ENCODE results near the gene DOCK8. TPM values are rescaled to one million over a fixed set of nuclear protein-coding genes. Genes with fewer than 3 reads are reported as not detected.

Gene DOCK8
- total RNA-seq, 1 donor from 2014 or later, result 0.54 TPM

DNA sequence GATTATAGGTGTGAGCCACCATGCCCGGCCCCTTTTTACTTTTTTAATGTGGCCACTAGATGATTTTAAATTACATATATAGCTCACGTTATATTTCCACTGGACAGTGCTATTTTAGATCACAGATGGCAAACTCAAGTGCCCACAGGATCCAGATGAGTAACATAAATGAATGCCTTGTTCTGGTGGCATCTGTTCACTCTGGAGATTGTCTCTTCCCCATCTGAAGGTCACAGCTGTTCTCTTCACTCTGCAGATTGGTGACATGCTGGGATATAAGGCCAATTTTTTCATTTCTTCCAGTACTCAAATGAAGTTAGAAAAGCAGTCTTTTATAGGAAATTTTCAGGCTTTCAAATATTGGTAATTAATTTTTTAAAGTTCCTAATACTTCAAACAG is 160.1 kb downstream of the DOCK8 start:
- DNase-seq (ENCODE audit: low spot score), result no peak
- no peak overlapping the region for H3K27ac Mint-ChIP-seq
- Histone ChIP-seq H3K9me3 (ENCODE audit: low read depth) (no peaks in the 10 kb centered on the region), H3K4me3 (no peak overlapping the region), H3K4me2 (no peak overlapping the region), H3K4me1 (peaks cover 12% of the 10 kb centered on the region), H3K27me3 (no peaks in the 10 kb centered on the region), H3K36me3 (no peaks in the 10 kb centered on the region), H4K20me1 (ENCODE audit: low read depth) (no peaks in the 10 kb centered on the region), H3K79me2 (ENCODE audit: low read depth) (no peaks in the 10 kb centered on the region), H3K9ac (no peak overlapping the region), H3F3A (ENCODE audit: low read depth) (no peaks in the 10 kb centered on the region), H2AFZ (replicated peaks) (no peak overlapping the region), H3K27ac (no peak overlapping the region)
- peaks cover 5% of the 10 kb centered on the region for H3K4me1 Mint-ChIP-seq
- H3K27me3 Mint-ChIP-seq (ENCODE audit: insufficient read depth, low read depth), result peaks cover 2% of the 10 kb centered on the region
- H3K36me3 Mint-ChIP-seq, result no peaks in the 10 kb centered on the region
- H3K4me3 Mint-ChIP-seq, result no peak overlapping the region
- TF ChIP-seq, protein P1, sequence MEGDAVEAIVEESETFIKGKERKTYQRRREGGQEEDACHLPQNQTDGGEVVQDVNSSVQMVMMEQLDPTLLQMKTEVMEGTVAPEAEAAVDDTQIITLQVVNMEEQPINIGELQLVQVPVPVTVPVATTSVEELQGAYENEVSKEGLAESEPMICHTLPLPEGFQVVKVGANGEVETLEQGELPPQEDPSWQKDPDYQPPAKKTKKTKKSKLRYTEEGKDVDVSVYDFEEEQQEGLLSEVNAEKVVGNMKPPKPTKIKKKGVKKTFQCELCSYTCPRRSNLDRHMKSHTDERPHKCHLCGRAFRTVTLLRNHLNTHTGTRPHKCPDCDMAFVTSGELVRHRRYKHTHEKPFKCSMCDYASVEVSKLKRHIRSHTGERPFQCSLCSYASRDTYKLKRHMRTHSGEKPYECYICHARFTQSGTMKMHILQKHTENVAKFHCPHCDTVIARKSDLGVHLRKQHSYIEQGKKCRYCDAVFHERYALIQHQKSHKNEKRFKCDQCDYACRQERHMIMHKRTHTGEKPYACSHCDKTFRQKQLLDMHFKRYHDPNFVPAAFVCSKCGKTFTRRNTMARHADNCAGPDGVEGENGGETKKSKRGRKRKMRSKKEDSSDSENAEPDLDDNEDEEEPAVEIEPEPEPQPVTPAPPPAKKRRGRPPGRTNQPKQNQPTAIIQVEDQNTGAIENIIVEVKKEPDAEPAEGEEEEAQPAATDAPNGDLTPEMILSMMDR (IDR thresholded peaks at IDR 0.05), result no peak
- TF ChIP-seq EZH2 (IDR thresholded peaks at IDR 0.05), result no peak
- no peak for TF ChIP-seq EZH2phosphoT487 (IDR thresholded peaks at IDR 0.05)
- H3K9me3 Mint-ChIP-seq, result no peaks in the 10 kb centered on the region

DNA sequence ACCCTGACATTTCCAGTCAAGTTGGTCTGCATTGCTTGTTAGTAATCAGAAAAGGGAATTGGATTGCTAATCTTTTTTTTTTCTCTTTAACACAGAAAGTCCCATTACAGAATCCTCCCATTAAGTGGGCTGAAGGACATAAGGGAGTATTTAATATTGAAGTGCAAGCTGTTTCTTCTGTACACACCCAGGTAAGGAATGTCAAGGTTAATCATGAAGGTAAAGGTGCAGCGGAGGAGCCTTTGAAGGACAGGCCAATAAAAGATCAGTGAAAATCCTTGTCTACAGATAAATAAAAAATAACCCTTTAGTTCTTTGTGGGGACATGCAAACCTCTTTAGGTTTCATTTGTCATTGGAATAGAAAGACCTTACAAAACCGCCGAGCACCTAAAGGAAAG is 161.4 kb downstream of the DOCK8 start:
- no peaks in the 10 kb centered on the region for H3K9me3 ChIP-seq (ENCODE audit: low read depth)
- no peak for DNase-seq (ENCODE audit: low spot score)
- H4K20me1 ChIP-seq (ENCODE audit: low read depth), result no peaks in the 10 kb centered on the region
- H3K79me2 ChIP-seq (ENCODE audit: low read depth), result no peaks in the 10 kb centered on the region
- Mint-ChIP-seq H3K36me3 (no peaks in the 10 kb centered on the region), H3K27ac (no peak overlapping the region), H3K4me3 (no peak overlapping the region), H3K4me1 (peaks cover 2% of the 10 kb centered on the region), H3K27me3 (ENCODE audit: insufficient read depth, low read depth) (no peaks in the 10 kb centered on the region), H3K9me3 (no peaks in the 10 kb centered on the region)
- no peaks in the 10 kb centered on the region for H3F3A ChIP-seq (ENCODE audit: low read depth)
- no peak overlapping the region for H3K4me2 ChIP-seq
- H3K27ac ChIP-seq, result no peak overlapping the region
- TF ChIP-seq EZH2 (IDR thresholded peaks at IDR 0.05) (no peak), EZH2phosphoT487 (IDR thresholded peaks at IDR 0.05) (no peak)
- no peak overlapping the region for H3K9ac ChIP-seq
- peaks cover 5% of the 10 kb centered on the region for H3K4me1 ChIP-seq
- H3K27me3 ChIP-seq, result no peaks in the 10 kb centered on the region
- H2AFZ ChIP-seq (replicated peaks), result no peak overlapping the region
- no peaks in the 10 kb centered on the region for H3K36me3 ChIP-seq
- no peak overlapping the region for H3K4me3 ChIP-seq

DNA sequence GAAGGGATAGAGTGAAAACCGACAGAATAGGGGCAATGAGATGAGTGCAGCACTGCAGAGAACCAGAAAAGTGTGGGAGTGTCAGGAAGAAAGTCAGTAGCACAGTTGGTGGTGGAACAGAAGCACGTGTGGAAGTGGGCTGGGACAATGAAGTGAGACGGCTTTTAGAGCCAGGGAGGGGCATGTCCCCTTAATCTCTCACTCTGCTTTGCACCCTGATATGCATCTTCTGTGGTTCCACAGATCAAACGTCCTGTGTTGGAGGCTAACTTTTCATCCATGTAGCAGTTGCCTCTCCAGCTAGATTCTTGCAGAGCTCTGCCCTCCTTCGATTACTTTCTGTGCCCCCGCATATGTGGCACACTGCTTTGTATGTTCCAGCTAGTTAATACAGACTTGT is 163.6 kb downstream of the DOCK8 start:
- no peaks in the 10 kb centered on the region for H3K27me3 ChIP-seq
- no peak for DNase-seq (ENCODE audit: low spot score)
- H3F3A ChIP-seq (ENCODE audit: low read depth), result no peaks in the 10 kb centered on the region
- no peak overlapping the region for H3K9ac ChIP-seq
- H3K79me2 ChIP-seq (ENCODE audit: low read depth), result no peaks in the 10 kb centered on the region
- no peaks in the 10 kb centered on the region for H3K9me3 Mint-ChIP-seq
- H3K27ac ChIP-seq, result no peak overlapping the region
- no peaks in the 10 kb centered on the region for H4K20me1 ChIP-seq (ENCODE audit: low read depth)
- H3K4me2 ChIP-seq, result no peak overlapping the region
- no peaks in the 10 kb centered on the region for H3K36me3 Mint-ChIP-seq
- TF ChIP-seq EZH2phosphoT487 (IDR thresholded peaks at IDR 0.05) (no peak), EZH2 (IDR thresholded peaks at IDR 0.05) (no peak)
- TF ChIP-seq, protein P1 (IDR thresholded peaks at IDR 0.05), result no peak
- H2AFZ ChIP-seq (replicated peaks), result no peak overlapping the region
- no peaks in the 10 kb centered on the region for H3K27me3 Mint-ChIP-seq (ENCODE audit: insufficient read depth, low read depth)
- no peak overlapping the region for H3K27ac Mint-ChIP-seq
- no peaks in the 10 kb centered on the region for H3K4me1 ChIP-seq
- H3K4me3 ChIP-seq, result no peak overlapping the region
- H3K36me3 ChIP-seq, result no peaks in the 10 kb centered on the region
- no peaks in the 10 kb centered on the region for H3K9me3 ChIP-seq (ENCODE audit: low read depth)
- no peak overlapping the region for H3K4me3 Mint-ChIP-seq
- H3K4me1 Mint-ChIP-seq, result peaks cover 2% of the 10 kb centered on the region

DNA sequence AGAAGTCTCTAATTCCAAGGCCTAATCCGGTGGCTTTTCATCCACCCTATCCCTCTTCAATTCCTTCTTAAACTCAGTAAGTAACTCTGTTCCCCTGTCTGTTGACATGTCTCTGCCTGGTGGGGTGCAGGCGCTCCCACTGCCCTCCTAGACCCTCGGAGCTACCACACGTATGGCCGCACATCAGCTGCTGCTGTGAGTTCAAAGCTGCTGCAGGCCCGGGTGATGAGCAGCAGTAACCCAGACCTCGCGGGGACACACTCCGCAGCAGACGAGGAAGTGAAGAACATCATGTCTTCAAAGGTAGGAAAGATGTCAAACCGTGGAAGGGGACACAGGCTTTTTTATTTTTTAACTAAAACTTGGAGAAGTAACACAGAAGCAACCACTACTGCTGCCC is 167.7 kb downstream of the DOCK8 start:
- H3K9ac ChIP-seq, result no peak overlapping the region
- Mint-ChIP-seq H3K36me3 (no peaks in the 10 kb centered on the region), H3K27me3 (ENCODE audit: insufficient read depth, low read depth) (no peaks in the 10 kb centered on the region), H3K27ac (peak overlapping the region; percentile 39), H3K4me1 (peaks cover 2% of the 10 kb centered on the region), H3K4me3 (no peak overlapping the region), H3K9me3 (no peaks in the 10 kb centered on the region)
- no peaks in the 10 kb centered on the region for H4K20me1 ChIP-seq (ENCODE audit: low read depth)
- H3K27ac ChIP-seq, result no peak overlapping the region
- TF ChIP-seq EZH2 (IDR thresholded peaks at IDR 0.05) (no peak), EZH2phosphoT487 (IDR thresholded peaks at IDR 0.05) (no peak)
- TF ChIP-seq, protein P1 (IDR thresholded peaks at IDR 0.05), result no peak
- no peak overlapping the region for H3K4me3 ChIP-seq
- no peak overlapping the region for H2AFZ ChIP-seq (replicated peaks)
- no peaks in the 10 kb centered on the region for H3K36me3 ChIP-seq
- DNase-seq (ENCODE audit: low spot score), result no peak
- no peaks in the 10 kb centered on the region for H3K9me3 ChIP-seq (ENCODE audit: low read depth)
- H3K27me3 ChIP-seq, result no peaks in the 10 kb centered on the region
- H3K4me2 ChIP-seq, result no peak overlapping the region
- no peaks in the 10 kb centered on the region for H3K4me1 ChIP-seq
- no peaks in the 10 kb centered on the region for H3F3A ChIP-seq (ENCODE audit: low read depth)
- H3K79me2 ChIP-seq (ENCODE audit: low read depth), result no peaks in the 10 kb centered on the region

Data from neural progenitor cell (in vitro differentiated cells).